Parathyroid adenoma (tissue), 2 donors: ENCODE data around the gene HTR7.
A peak's percentile ranks its signal among the peaks of the same experiment; 100 is the strongest.

Experiments used
- H2AFZ ChIP-seq: fragments of 300-600 bp; sonication (generic); one replicate; pipeline ENCODE4 v1.7.0; 2017; ENCODE audit warnings: antibody characterized with exemption, mild to moderate bottlenecking
- H3K27ac ChIP-seq: fragments of 300-600 bp; sonication (generic); one replicate; pipeline ENCODE4 v1.7.0; 2017
- H3K27me3 ChIP-seq: fragments of 300-600 bp; sonication (generic); one replicate; pipeline ENCODE4 v1.7.0; 2017; ENCODE audit warnings: low read length; ENCODE audit not compliant: control insufficient read depth, insufficient read depth
- H3K36me3 ChIP-seq: fragments of 300-600 bp; sonication (generic); one replicate; pipeline ENCODE4 v1.7.0; 2017; ENCODE audit warnings: low read length; ENCODE audit not compliant: control insufficient read depth, insufficient read depth
- H3K4me1 ChIP-seq: fragments of 300-600 bp; sonication (generic); one replicate; pipeline ENCODE4 v1.7.0; 2017; ENCODE audit warnings: control low read depth
- H3K4me2 ChIP-seq: fragments of 300-600 bp; sonication (generic); one replicate; pipeline ENCODE4 v1.7.0; 2017; ENCODE audit warnings: low read length
- H3K4me3 ChIP-seq: fragments of 300-600 bp; sonication (generic); one replicate; pipeline ENCODE4 v1.7.0; 2017; ENCODE audit warnings: low read depth, low read length
- H3K79me2 ChIP-seq: fragments of 300-600 bp; sonication (generic); one replicate; pipeline ENCODE4 v1.7.0; 2017; ENCODE audit warnings: control low read depth
- H3K9ac ChIP-seq: fragments of 300-600 bp; sonication (generic); one replicate; pipeline ENCODE4 v1.7.0; 2017; ENCODE audit warnings: mild to moderate bottlenecking
- H3K9me3 ChIP-seq: fragments of 300-600 bp; sonication (generic); one replicate; pipeline ENCODE4 v1.7.0; 2017; ENCODE audit warnings: low read length; ENCODE audit not compliant: control insufficient read depth
- TF ChIP-seq, protein P1 (sequence below): fragments of 300-600 bp; sonication (generic); IDR thresholded peaks from one replicate; pipeline ENCODE4 v1.7.0; 2017; ENCODE audit warnings: antibody characterized with exemption, mild to moderate bottlenecking
- donor health status: primary hyperparathyroidism.

The HTR7 gene

DNA sequence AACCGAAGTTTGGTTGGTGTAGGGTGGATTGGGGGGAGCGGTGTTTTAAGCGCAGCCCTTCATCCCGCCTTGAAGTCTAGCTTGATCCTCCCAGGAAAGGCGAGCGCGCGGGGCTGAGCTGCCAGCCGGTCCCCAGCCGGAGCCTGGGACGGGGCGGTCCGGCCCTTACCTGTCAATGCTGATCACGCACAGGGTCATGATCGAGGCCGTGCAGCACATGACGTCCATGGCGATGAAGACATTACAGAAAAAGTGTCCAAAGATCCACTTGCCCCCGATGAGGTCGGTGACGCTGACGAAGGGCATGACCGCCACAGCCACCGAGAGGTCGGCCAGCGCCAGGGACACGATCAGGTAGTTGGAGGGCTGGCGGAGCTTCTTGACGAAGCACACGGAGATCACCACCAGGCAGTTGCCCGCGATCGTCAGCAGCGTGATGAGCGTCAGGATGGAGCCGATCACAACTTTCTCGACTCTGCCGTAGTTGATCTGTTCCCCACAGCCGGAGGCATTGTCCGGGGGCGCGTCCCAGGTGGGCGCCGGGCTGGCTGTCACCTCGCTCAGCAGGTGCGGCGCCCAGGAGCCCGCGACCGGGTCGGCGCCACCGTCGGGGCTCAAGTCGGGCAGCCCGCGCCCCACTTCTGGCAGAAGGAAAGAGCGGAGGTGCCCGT, 740 bp downstream of the HTR7 start:
- no peaks in the 10 kb centered on the region for H3K79me2 ChIP-seq
- TF ChIP-seq, protein P1, sequence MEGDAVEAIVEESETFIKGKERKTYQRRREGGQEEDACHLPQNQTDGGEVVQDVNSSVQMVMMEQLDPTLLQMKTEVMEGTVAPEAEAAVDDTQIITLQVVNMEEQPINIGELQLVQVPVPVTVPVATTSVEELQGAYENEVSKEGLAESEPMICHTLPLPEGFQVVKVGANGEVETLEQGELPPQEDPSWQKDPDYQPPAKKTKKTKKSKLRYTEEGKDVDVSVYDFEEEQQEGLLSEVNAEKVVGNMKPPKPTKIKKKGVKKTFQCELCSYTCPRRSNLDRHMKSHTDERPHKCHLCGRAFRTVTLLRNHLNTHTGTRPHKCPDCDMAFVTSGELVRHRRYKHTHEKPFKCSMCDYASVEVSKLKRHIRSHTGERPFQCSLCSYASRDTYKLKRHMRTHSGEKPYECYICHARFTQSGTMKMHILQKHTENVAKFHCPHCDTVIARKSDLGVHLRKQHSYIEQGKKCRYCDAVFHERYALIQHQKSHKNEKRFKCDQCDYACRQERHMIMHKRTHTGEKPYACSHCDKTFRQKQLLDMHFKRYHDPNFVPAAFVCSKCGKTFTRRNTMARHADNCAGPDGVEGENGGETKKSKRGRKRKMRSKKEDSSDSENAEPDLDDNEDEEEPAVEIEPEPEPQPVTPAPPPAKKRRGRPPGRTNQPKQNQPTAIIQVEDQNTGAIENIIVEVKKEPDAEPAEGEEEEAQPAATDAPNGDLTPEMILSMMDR: no peak
- H3K36me3 ChIP-seq: no peaks in the 10 kb centered on the region
- no peaks in the 10 kb centered on the region for H3K27me3 ChIP-seq
- no peaks in the 10 kb centered on the region for H3K9me3 ChIP-seq
- H3K4me3 ChIP-seq: peak overlapping the region; percentile 61
- peak overlapping the region; percentile 58 for H3K9ac ChIP-seq
- peak overlapping the region; percentile 60 for H3K4me2 ChIP-seq
- H3K4me1 ChIP-seq: no peaks in the 10 kb centered on the region
- peak overlapping the region; percentile 97 for H2AFZ ChIP-seq
- peak overlapping the region; percentile 71 for H3K27ac ChIP-seq

DNA sequence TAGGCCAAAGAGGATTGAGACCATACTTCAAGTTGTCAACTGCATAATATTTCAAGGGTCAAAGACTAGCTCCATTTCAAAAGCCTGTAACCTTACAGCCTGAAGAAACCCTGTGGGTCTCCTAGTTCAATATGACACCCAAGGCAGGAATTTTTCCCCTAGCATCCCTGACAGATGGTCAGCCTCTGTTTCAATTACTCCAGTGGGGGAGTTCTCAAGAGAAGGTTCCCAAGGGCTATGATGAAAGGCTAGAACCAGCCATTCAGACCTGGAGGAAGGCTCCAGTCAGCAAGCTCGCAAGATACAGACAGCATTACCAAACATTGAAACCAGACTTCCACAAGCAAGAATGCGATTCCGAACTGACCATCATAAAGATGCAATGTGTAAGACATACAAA, 1.6 kb downstream of the HTR7 start:
- Histone ChIP-seq H3K4me1 (no peaks in the 10 kb centered on the region), H2AFZ (peak overlapping the region; percentile 97), H3K4me2 (no peak overlapping the region), H3K79me2 (no peaks in the 10 kb centered on the region), H3K27me3 (no peaks in the 10 kb centered on the region), H3K27ac (no peak overlapping the region), H3K9ac (no peak overlapping the region), H3K9me3 (no peaks in the 10 kb centered on the region), H3K4me3 (peak overlapping the region; percentile 61), H3K36me3 (no peaks in the 10 kb centered on the region)
- TF ChIP-seq, protein P1: no peak

DNA sequence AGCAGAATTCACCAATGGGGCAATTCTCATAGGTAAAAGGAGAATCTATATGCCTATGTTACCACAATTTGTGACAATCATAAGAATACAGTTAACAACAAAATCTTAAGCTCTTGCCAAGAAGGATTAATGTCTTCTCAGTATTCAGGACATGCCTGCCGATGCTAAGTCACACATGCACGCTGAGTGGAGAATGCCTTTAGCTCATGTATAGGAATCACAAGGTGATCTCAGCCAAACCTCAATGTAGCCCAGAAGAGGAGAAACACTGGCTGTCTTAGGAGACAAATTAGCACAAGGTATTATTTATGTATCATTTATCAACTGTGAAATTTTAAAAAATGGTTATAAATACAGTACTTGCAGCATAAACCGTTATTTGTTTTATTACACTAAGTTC, 2.7 kb downstream of the HTR7 start:
- Histone ChIP-seq H3K27me3 (no peaks in the 10 kb centered on the region), H3K4me1 (no peaks in the 10 kb centered on the region), H3K27ac (no peak overlapping the region), H3K4me2 (no peak overlapping the region), H3K36me3 (no peaks in the 10 kb centered on the region), H3K9ac (no peak overlapping the region), H3K9me3 (peaks cover 5% of the 10 kb centered on the region), H3K4me3 (no peak overlapping the region), H2AFZ (no peak overlapping the region), H3K79me2 (no peaks in the 10 kb centered on the region)
- TF ChIP-seq, protein P1: no peak

DNA sequence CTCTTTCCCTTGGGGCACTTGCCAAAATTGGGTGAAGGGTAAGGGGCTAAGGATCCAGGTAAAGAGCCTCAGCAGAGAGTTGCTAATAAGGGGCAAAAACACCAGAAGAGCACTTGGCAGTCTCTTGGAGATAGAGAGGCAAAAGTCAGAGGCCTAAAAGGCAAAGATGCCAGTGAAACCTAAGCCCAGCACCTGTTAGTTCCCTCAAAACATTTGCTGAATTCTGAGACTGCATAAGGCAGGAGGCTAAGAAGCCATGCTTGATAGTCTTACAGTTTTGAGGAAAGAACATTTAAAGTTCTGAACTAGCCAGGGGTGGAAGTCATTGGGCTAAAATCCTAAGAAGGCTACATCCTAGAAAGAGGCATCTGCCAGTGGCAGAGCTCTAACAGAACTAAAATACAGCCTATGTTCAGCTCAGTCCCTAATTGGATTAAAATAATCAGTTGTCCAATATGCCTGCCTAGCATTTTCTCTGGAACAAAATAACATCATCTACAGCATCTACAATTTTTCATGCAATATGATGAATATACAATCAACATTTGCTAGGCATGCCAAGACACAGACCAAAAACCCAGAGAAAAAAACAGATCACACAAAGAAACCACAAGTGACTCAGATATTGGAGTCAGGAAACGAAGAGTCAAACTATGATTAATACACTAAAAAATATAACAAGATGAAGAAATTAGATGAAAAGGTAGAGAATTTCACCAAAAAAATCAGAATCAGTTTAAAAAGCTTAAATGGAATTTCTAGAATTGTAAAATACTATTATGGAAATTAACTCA, 7.7 kb downstream of the HTR7 start:
- Histone ChIP-seq H3K27ac (no peak overlapping the region), H3K4me2 (no peak overlapping the region), H3K27me3 (no peaks in the 10 kb centered on the region), H3K79me2 (peaks cover 6% of the 10 kb centered on the region), H2AFZ (no peak overlapping the region), H3K9ac (no peak overlapping the region), H3K9me3 (peaks cover 5% of the 10 kb centered on the region), H3K4me3 (no peak overlapping the region), H3K4me1 (peaks cover 7% of the 10 kb centered on the region), H3K36me3 (no peaks in the 10 kb centered on the region)
- TF ChIP-seq, protein P1: no peak
